ENCODE results near the gene PAQR3. TPM values are rescaled to one million over a fixed set of nuclear protein-coding genes. Genes with fewer than 3 reads are reported as not detected.
A peak's percentile ranks its signal among the peaks of the same experiment; 100 is the strongest.
"Not testable (repeated sequence)": the region's sequence is repeated elsewhere in the genome, so short reads cannot be mapped to it uniquely, and the experiment has no call there.

PAQR3 gene
- polyA plus RNA-seq, 4 donors = 6.9 to 13.9 (median 9.6) TPM

GRCh38 chr4:78899302-78899701 is 39.9 kb downstream of the PAQR3 start:
- H3K27me3 ChIP-seq (ENCODE audit: control insufficient read depth in 3 of 3, insufficient read depth in 3 of 3, low read length in 3 of 3) = no peaks in the 10 kb centered on the region
- H3K4me1 ChIP-seq (ENCODE audit: control insufficient read depth in 3 of 3, insufficient read depth in 2 of 3, low read depth in 1 of 3, low read length in 2 of 3) = no peaks in the 10 kb centered on the region
- H3K9me3 ChIP-seq (ENCODE audit: control insufficient read depth in 2 of 2, insufficient read depth in 1 of 2, low read depth in 1 of 2, low read length in 1 of 2) = no peaks in the 10 kb centered on the region
- H3K36me3 ChIP-seq (ENCODE audit: control insufficient read depth in 3 of 3, insufficient read depth in 2 of 3, low read depth in 1 of 3, low read length in 3 of 3) = peaks cover 0 to 11% (median 2%) of the 10 kb centered on the region in 3 donors
- DNase-seq = no peak
- H3K4me3 ChIP-seq (ENCODE audit: low read depth in 1 of 3, low read length in 3 of 3) = no peak overlapping the region
- H3K27ac ChIP-seq (ENCODE audit: low read depth in 1 of 3, low read length in 2 of 3) = no peak overlapping the region
- FAIRE-seq = no peak

DNA sequence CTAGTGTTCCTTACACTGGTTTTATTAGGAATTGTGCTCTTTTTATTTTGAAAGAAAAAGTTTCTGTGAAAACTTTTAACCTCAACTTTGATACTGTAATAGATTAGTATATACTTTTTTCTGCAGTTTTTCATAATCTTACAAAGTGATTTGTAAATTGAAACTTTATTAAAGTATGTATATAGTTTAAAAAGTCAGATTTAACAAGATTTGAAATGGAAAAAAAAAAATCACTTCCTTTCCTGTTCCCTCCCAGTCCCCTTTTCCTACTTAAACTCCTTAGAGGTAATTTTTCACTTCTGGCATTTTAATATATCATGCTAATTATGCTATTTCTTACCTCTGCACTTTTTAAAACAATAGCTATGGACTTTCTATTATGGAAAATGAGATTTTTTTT is 49.3 kb downstream of the PAQR3 start:
- Histone ChIP-seq H3K36me3 (ENCODE audit: control insufficient read depth in 3 of 3, insufficient read depth in 2 of 3, low read depth in 1 of 3, low read length in 3 of 3) (peaks cover 0 to 6% (median 2%) of the 10 kb centered on the region in 3 donors), H3K4me3 (ENCODE audit: low read depth in 1 of 3, low read length in 3 of 3) (no peak overlapping the region), H3K9me3 (ENCODE audit: control insufficient read depth in 2 of 2, insufficient read depth in 1 of 2, low read depth in 1 of 2, low read length in 1 of 2) (no peaks in the 10 kb centered on the region), H3K27ac (ENCODE audit: low read depth in 1 of 3, low read length in 2 of 3) (no peak overlapping the region), H3K4me1 (ENCODE audit: control insufficient read depth in 3 of 3, insufficient read depth in 2 of 3, low read depth in 1 of 3, low read length in 2 of 3) (no peaks in the 10 kb centered on the region), H3K27me3 (ENCODE audit: control insufficient read depth in 3 of 3, insufficient read depth in 3 of 3, low read length in 3 of 3) (no peaks in the 10 kb centered on the region)
- no peak for DNase-seq
- no peak for FAIRE-seq

DNA sequence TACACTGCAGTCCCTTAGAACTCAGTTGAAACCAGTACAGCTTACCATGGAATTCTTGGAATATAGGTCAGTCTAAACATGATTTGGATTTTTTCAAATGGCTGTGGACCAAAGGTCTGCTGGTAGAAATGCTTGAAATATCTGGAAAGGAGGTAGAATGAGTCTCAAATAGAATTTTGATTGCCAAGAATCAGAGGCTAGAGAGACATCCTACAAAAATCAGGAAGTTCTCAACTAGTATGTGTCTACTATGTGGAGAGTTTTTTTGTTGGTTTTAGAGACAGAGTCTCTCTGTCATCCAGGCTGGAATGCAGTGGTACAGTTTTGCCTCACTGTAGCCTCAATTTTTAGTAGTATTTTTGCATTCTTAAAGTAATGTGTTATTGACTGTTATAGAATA is 53.6 kb downstream of the PAQR3 start:
- H3K4me3 ChIP-seq (ENCODE audit: low read depth in 1 of 3, low read length in 3 of 3) = no peak overlapping the region
- no peaks in the 10 kb centered on the region for H3K4me1 ChIP-seq (ENCODE audit: control insufficient read depth in 3 of 3, insufficient read depth in 2 of 3, low read depth in 1 of 3, low read length in 2 of 3)
- no peak overlapping the region for H3K27ac ChIP-seq (ENCODE audit: low read depth in 1 of 3, low read length in 2 of 3)
- no peaks in the 10 kb centered on the region for H3K27me3 ChIP-seq (ENCODE audit: control insufficient read depth in 3 of 3, insufficient read depth in 3 of 3, low read length in 3 of 3)
- H3K9me3 ChIP-seq (ENCODE audit: control insufficient read depth in 2 of 2, insufficient read depth in 1 of 2, low read depth in 1 of 2, low read length in 1 of 2) = no peaks in the 10 kb centered on the region
- H3K36me3 ChIP-seq (ENCODE audit: control insufficient read depth in 3 of 3, insufficient read depth in 2 of 3, low read depth in 1 of 3, low read length in 3 of 3) = peaks cover 0 to 6% (median 0%) of the 10 kb centered on the region in 3 donors
- DNase-seq (no peak), FAIRE-seq (no peak)

DNA sequence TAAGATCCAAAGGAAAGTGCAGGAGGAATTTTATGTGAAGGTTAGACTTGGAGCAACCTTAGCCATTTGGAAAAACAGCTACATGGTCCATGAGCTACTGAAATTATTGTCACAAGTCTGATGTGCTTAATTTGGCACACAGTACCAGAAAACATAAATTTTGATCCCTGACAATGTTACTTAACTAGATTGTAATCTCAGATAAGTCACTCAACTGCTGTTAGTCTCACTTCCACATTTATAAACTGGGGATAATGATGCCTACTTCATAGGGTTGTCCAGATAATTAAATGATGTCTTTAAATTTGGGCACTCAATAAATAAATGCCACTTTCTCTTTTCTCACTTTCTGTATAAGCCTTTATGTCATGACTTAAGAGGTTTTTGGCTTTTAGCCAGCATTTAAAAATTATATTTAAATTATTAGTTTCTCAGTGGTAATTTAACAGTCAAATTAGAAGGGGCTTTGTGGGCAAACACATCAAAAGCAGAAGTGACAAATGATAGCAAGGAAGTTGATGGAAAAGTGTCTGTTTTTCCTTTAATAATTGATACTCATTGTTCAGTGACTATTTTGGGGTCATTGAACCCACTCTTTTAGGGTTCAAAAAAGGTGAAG is 58.3 kb downstream of the PAQR3 start:
- H3K9me3 ChIP-seq (ENCODE audit: control insufficient read depth in 2 of 2, insufficient read depth in 1 of 2, low read depth in 1 of 2, low read length in 1 of 2) = no peaks in the 10 kb centered on the region
- no peaks in the 10 kb centered on the region for H3K4me1 ChIP-seq (ENCODE audit: control insufficient read depth in 3 of 3, insufficient read depth in 2 of 3, low read depth in 1 of 3, low read length in 2 of 3)
- H3K4me3 ChIP-seq (ENCODE audit: low read depth in 1 of 3, low read length in 3 of 3) = no peak overlapping the region
- peaks cover 0 to 6% (median 3%) of the 10 kb centered on the region in 3 donors for H3K36me3 ChIP-seq (ENCODE audit: control insufficient read depth in 3 of 3, insufficient read depth in 2 of 3, low read depth in 1 of 3, low read length in 3 of 3)
- no peak for FAIRE-seq
- no peak for DNase-seq
- H3K27me3 ChIP-seq (ENCODE audit: control insufficient read depth in 3 of 3, insufficient read depth in 3 of 3, low read length in 3 of 3) = no peaks in the 10 kb centered on the region
- H3K27ac ChIP-seq (ENCODE audit: low read depth in 1 of 3, low read length in 2 of 3) = no peak overlapping the region

DNA sequence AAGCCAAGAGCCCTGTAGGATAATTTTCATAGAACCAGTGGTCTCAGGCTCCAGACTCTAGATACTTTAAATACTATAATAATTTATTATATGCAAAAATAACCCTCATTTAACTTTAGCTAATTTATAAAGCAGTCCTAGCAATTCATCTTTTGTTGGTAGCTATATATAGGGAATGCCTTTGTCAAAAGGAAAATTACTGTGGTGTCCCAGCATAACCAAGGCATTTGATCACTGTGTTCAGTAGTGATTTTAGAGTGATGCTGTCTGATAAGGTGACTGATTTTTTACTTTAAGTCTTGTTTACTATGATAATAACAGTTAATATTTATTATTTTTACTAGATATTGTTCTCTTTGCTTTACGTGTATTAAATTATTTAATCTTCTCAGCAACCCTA is 61.2 kb downstream of the PAQR3 start:
- H3K4me1 ChIP-seq (ENCODE audit: control insufficient read depth in 3 of 3, insufficient read depth in 2 of 3, low read depth in 1 of 3, low read length in 2 of 3) = no peaks in the 10 kb centered on the region
- 85 to 98% (median 91%) methylated on average over 1 of the region's 1 CpG for WGBS, 3 donors
- H3K36me3 ChIP-seq (ENCODE audit: control insufficient read depth in 3 of 3, insufficient read depth in 2 of 3, low read depth in 1 of 3, low read length in 3 of 3) = peaks cover 0 to 9% (median 3%) of the 10 kb centered on the region in 3 donors
- no peak for FAIRE-seq
- DNase-seq = no peak
- H3K27me3 ChIP-seq (ENCODE audit: control insufficient read depth in 3 of 3, insufficient read depth in 3 of 3, low read length in 3 of 3) = no peaks in the 10 kb centered on the region
- no peak overlapping the region for H3K27ac ChIP-seq (ENCODE audit: low read depth in 1 of 3, low read length in 2 of 3)
- no peaks in the 10 kb centered on the region for H3K9me3 ChIP-seq (ENCODE audit: control insufficient read depth in 2 of 2, insufficient read depth in 1 of 2, low read depth in 1 of 2, low read length in 1 of 2)
- H3K4me3 ChIP-seq (ENCODE audit: low read depth in 1 of 3, low read length in 3 of 3) = no peak overlapping the region

DNA sequence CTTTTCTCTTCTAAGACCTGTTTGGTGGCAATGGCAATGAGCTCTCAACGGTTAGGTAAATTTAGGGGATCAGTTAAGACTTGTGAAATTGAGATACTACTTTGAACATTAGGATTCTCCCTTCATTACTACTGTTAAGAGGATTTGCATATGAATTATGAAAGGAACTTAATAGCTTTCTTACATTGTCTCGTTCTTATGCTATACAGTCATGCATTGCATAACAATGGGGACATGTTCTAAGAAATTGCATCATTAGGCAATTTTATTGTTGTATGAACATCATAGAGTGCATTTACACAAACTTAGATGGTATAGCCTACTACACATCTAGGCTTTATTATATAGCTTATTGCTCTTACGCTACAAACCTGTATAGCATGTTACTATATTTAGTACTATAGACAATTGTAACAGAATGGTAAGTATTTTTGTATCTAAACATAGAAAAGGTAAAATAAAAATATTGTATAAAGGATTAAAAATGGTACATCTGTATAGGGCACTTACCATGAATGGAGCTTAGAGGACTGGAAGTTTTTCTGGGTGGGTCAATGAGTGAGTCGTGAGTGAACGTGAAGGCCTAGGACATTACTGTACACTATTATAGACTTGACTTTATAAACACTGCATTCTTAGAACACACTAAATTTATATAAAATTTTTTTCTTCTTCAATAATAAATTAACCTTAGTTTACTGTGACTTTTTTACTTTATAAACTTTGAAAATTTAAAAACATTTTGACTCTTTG is 62.5 kb downstream of the PAQR3 start:
- FAIRE-seq = peak; percentile 19
- no peak for DNase-seq
- H3K27me3 ChIP-seq (ENCODE audit: control insufficient read depth in 3 of 3, insufficient read depth in 3 of 3, low read length in 3 of 3) = no peaks in the 10 kb centered on the region

GRCh38 chr4:78870056-78870455 is 69.2 kb downstream of the PAQR3 start:
- peaks cover 0 to 2% (median 0%) of the 10 kb centered on the region in 3 donors for H3K4me1 ChIP-seq (ENCODE audit: control insufficient read depth in 3 of 3, insufficient read depth in 2 of 3, low read depth in 1 of 3, low read length in 2 of 3)
- DNase-seq (no peak), FAIRE-seq (no peak)
- H3K9me3 ChIP-seq (ENCODE audit: control insufficient read depth in 2 of 2, insufficient read depth in 1 of 2, low read depth in 1 of 2, low read length in 1 of 2) = peaks cover 0 to 4% of the 10 kb centered on the region in 2 donors
- H3K27me3 ChIP-seq (ENCODE audit: control insufficient read depth in 3 of 3, insufficient read depth in 3 of 3, low read length in 3 of 3) = no peaks in the 10 kb centered on the region
- H3K27ac ChIP-seq (ENCODE audit: low read depth in 1 of 3, low read length in 2 of 3) = no peak overlapping the region
- H3K36me3 ChIP-seq (ENCODE audit: control insufficient read depth in 3 of 3, insufficient read depth in 2 of 3, low read depth in 1 of 3, low read length in 3 of 3) = peaks cover 4 to 33% (median 6%) of the 10 kb centered on the region in 3 donors
- H3K4me3 ChIP-seq (ENCODE audit: low read depth in 1 of 3, low read length in 3 of 3) = no peak overlapping the region

More for the DNA sequence above, 62.5 kb downstream of the PAQR3 start:
- H3K27ac ChIP-seq (ENCODE audit: low read depth in 1 of 3, low read length in 2 of 3) = no peak overlapping the region
- H3K4me1 ChIP-seq (ENCODE audit: control insufficient read depth in 3 of 3, insufficient read depth in 2 of 3, low read depth in 1 of 3, low read length in 2 of 3) = no peaks in the 10 kb centered on the region
- 89 to 93% (median 90%) methylated on average over 5 of the region's 5 CpGs for WGBS, 3 donors
- H3K36me3 ChIP-seq (ENCODE audit: control insufficient read depth in 3 of 3, insufficient read depth in 2 of 3, low read depth in 1 of 3, low read length in 3 of 3) = peaks cover 2 to 12% (median 7%) of the 10 kb centered on the region in 3 donors
- H3K9me3 ChIP-seq (ENCODE audit: control insufficient read depth in 2 of 2, insufficient read depth in 1 of 2, low read depth in 1 of 2, low read length in 1 of 2) = no peaks in the 10 kb centered on the region
- H3K4me3 ChIP-seq (ENCODE audit: low read depth in 1 of 3, low read length in 3 of 3) = no peak overlapping the region

- not testable (repeated sequence) for H3K27ac ChIP-seq (ENCODE audit: low read depth in 1 of 3, low read length in 2 of 3); FAIRE-seq; H3K4me1 ChIP-seq (ENCODE audit: control insufficient read depth in 3 of 3, insufficient read depth in 2 of 3, low read depth in 1 of 3, low read length in 2 of 3); H3K9me3 ChIP-seq (ENCODE audit: control insufficient read depth in 2 of 2, insufficient read depth in 1 of 2, low read depth in 1 of 2, low read length in 1 of 2); H3K27me3 ChIP-seq (ENCODE audit: control insufficient read depth in 3 of 3, insufficient read depth in 3 of 3, low read length in 3 of 3); H3K4me3 ChIP-seq (ENCODE audit: low read depth in 1 of 3, low read length in 3 of 3); DNase-seq
- 95 to 100% (median 96%) methylated on average over 5 of the region's 5 CpGs for WGBS, 3 donors
- H3K36me3 ChIP-seq (ENCODE audit: control insufficient read depth in 3 of 3, insufficient read depth in 2 of 3, low read depth in 1 of 3, low read length in 3 of 3) = peaks cover 4 to 29% (median 6%) of the 10 kb centered on the region in 3 donors
Measured at GRCh38 chr4:78868712-78869111, 70.5 kb downstream of the PAQR3 start.
